A673 (cell line): Measurements from ENCODE around the gene ARHGAP4.

Source experiments
- CTCF ChIP-seq: fragments of 300-800, 200-600 bp; sonication (generic); conservative IDR thresholded peaks from 2 replicates; pipeline ENCODE4 v1.5.1; 2017; ENCODE audit warnings: low read depth, mild to moderate bottlenecking, antibody characterized with exemption, low read length, moderate library complexity, mixed read lengths
- EZH2 ChIP-seq: fragments of 200-600 bp; sonication (generic); IDR thresholded peaks from 2 replicates; pipeline ENCODE4 v1.6.1; 2017; ENCODE audit warnings: borderline replicate concordance, low read depth, mild to moderate bottlenecking, mixed read lengths, antibody characterized with exemption, low read length; ENCODE audit not compliant: poor library complexity, severe bottlenecking

GRCh38 chrX:153963546-153963945 lies 37.5 kb upstream of the ARHGAP4 start:
- TF ChIP-seq CTCF = no peak
- TF ChIP-seq EZH2 = no peak
